Measurements from ENCODE around the gene UNC13C. TPM values are rescaled to one million over a fixed set of nuclear protein-coding genes. Genes with fewer than 3 reads are reported as not detected.
"Not testable (repeated sequence)": the region's sequence is repeated elsewhere in the genome, so short reads cannot be mapped to it uniquely, and the experiment has no call there.

Gene UNC13C
- total RNA-seq, 1 experiment from 2014 or later, result 0.05 TPM

DNA sequence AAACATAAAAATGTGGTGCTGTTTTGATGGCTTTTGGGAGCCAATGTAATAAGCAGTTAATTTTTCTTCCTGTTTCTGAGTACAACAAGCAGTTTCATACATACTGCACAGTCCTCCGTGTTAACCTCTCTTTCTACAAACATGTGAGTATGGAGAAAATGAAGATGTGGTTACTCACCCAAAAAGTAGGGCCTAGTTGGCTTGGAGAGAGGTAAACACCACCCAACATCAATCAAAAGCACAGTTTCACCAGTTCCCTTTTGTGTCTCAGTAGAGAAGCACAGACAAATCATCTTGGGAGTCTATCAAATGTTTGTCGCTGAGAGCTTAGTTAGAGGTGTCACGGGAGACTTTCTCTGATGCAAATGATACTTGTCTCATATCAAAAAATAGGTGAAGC lies 320.2 kb downstream of the UNC13C start:
- no peak for DNase-seq (ENCODE audit: low read depth)

DNA sequence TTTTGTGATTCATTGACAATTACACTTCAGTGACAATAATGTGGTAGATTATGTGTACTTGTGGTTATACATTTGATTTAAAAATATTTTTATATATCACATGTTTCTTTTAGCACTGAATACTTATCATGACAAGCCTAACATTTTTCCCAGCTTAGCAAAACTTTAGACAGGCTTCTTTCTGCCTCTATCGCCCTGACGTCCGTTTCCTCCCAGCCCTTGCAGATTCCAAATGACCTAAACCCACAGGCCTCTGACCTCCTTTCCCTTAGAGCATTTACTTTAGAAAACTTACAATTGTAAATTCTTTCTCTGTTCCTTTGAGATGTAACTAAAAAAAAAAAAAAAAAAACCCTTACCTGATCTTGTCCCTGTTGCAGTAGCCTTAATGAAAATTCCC lies 326.1 kb downstream of the UNC13C start:
- DNase-seq (ENCODE audit: low read depth), result peak; percentile 4

DNA sequence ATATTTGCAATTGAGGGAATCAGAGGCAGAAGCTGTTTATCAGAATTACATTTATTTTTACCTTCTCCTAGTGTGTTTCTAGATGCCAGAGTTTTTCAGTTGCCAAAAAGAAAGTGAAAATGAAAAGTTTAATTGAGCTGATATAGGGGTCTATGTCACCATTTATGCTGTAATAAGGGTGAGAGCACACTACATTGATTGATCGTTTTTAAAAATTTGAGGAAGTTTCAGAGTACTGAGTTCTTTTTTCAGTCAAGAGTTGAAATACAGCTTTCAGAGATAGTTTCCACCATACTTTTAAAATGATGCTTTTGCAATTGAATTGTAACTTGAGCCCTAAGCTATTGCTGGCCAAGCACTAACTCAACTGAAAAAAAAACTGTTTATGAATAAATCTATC lies 326.9 kb downstream of the UNC13C start:
- no peak for DNase-seq (ENCODE audit: low read depth)

DNA sequence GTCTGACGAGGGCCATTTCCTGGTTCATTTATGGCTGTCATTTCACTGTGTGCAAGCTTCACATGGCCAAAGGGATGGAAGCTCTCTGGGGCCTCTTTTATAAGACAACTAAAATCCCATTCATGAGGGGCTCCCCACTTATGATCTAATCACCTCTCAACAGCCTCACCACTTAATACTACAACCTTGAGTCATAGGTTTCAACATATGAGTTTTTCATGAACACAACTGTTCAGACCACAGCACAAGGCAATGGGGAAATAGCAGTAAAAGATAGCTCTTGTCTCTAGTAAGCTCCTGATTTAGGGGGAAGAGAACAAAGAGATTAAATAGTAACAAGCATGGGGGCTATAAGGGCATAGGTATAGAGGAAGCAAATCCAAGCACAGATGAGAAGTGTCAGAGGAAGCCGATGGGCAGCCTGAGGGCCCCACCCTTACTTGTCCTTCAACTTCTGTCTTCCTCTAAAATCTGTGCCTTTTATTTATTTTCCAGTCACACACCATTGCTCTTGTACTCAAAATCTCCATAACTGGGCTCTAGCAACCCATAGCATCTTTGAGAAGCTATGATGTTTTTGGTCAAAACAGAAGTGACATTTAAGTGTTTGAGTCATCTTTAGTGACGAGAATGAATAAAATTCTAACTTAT lies 329.1 kb downstream of the UNC13C start:
- no peak for DNase-seq (ENCODE audit: low read depth)

DNA sequence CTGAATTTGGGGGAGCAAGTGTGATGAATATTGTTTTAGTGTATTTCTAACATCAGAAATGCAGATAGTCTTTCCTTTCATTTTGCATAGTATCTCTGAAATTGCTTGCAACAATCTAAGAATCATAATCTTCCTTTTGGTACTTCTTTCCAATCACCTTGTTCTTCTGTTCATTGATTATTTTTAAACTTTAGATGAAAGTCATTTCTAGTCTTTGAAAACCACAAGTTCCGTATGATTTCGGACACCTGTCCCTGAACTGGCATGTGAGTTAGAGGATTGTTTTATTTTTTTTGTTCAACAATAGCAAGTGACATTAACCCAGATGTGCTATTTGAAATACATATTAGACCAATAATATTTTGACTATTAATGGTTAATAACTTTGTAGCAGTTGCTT lies 329.7 kb downstream of the UNC13C start:
- DNase-seq (ENCODE audit: low read depth), result no peak

DNA sequence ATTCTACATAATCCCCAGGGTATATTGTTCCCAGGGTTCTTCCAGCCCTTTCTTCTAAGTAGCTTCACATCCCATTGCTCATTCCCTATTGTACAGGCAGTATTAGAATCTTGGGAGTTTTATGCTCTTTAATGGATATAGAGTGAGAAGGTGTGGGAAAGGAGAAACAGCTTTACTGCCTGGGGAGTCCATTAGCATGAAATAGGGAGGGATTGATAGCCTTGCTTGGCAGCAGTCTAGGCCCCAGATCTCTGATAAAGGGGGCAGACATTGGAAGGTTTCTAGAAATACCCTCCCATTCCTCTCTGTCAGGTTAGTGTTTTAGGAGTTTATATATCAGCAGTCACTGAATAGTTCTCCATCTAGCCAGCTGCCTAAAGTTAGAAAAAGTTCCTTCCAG lies 334.3 kb downstream of the UNC13C start:
- no peak for DNase-seq (ENCODE audit: low read depth)

DNA sequence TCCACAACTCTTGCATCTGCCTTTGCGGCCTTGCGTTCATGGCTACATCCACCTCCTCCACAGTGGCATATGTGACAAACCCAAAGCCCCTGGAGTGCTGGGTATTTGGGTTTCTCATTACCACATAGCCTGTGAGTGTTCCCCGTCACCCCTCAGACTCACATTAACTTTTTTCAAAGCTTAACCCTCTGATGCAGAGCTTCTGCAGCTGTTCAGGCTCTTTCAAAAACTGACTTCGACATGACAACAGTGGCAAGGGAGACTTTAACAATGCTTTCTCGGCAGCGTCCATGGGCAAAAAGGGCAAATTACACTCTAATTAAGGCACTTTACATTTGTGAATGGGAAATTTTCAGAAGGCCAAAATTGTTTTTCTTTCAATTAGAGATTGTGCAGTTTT lies 343.2 kb downstream of the UNC13C start:
- DNase-seq (ENCODE audit: low read depth), result no peak

DNA sequence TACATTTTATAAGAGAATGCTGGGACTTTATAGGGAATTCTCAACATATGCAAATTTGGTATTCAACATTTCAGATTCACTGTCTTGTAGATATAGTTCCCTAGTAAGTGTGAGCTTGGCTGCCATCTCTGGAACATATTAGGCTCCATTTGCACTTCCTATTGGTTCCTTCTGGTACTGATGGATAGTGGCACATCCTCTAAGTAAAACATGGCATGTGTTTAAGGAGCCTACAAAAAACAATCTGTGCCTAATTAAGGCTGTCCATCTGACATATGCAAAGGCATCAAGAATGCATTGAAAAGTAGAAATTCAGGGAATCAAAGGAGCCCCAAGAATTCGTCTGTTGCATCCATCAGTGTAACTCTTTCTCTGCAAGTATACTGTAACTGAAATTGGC lies 344.1 kb downstream of the UNC13C start:
- DNase-seq (ENCODE audit: low read depth), result no peak

DNA sequence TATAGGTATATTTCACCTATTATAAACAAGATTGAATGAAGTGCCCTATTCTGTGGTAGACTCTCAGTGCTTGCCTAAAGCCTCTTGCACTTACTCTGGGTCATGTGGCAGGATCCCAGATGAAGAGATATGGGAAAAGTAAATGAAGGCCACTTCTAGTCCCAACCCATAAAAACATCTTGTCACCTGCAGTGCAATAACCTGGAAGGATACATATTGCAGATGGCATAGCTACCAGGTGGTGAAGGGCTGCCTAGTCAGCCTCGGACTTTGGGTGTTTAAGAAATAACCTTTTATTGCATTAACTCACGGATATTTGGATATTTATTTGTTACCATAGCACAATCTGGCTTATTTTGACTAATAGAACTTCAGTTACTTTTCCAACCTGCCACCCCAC lies 367.1 kb downstream of the UNC13C start:
- DNase-seq (ENCODE audit: low read depth), result no peak

DNA sequence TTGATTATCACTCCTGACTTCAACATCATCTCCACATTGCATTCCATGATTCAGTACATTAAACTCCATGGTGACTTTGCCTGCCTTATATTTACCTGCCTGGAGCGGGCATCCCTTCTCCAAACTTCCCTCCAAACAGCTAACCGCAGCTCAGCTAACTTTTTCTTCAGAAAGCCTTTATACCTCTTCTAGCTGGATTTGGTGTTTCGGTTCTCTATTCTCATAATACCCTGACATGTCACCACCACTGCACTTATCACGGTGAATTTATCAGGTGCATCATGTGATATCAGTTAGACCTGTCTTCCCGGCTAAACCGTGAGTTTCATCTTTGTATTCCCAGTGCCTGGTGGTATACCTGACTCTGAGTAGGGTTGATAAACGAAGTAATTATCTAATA lies 367.6 kb downstream of the UNC13C start:
- no peak for DNase-seq (ENCODE audit: low read depth)

DNA sequence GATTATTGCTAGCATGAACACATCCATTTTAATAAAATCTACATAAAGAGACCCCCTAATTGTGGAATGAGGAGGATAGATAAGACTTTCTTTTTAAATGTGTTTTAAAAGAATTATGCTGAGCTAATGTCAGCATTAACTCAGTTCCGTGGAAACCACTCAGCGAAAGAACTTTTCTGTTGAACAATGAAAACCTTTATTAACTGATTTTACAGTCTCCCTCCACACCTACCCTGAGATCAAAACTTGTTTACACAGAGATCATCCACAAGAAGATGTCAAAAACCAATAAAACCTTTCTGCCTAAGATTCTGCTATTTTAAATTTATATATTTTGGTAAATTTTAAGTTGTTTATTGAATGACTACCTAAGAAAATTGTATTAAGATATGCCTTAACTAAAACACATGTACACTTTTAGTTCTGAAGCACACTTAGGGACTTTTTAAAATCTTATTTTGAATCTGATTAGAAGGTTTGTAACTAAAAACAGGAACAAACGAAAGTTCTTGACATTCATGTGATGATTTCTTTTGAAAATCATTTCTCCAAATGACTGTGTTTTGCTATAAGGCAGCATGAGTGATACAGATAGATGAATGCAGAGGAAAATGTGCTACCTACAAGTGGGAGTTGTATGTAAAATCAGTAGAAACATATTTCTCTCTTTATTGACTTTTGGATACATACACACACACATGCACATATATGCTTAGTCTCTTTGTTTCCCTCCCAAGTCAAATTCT lies 369.0 kb downstream of the UNC13C start:
- no peak for DNase-seq (ENCODE audit: low read depth)

DNA sequence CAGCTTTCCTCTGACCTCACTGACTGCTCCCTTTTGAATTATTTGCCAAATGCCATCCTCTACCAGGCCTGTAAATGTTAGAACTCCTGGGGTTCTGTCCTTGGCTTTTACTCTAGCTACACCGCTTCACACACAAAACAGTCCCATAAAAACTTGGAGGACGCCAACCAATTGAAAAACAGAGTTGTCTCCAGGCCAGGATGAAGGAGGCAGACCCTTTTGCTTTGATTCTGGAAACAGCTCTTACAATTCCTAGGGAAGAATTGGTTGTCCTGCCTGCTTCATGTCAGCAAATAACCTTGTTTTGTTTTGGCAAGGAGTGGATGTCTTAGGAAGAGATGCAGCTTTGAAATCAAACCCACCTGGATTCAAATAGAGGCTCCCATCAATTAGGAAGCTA lies 375.5 kb downstream of the UNC13C start:
- no peak for DNase-seq (ENCODE audit: low read depth)

DNA sequence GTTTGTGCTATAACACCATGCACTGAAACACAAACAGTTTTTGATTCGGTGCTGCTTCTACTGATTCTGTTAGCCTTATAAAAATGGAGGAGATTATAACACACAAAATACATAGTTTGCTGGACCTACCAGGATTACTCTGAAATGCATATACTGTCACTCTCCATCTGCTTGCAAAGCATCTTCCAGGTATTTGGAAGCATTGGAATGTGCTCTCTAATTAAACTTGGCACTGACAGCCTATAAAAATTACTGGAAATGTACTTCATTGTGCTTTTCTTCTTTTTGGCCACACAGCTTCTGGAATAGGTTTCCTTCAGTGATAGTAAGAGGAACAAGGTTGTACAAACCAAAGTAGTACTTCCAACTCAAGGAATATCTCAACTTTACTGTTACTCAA lies 376.1 kb downstream of the UNC13C start:
- no peak for DNase-seq (ENCODE audit: low read depth)

DNA sequence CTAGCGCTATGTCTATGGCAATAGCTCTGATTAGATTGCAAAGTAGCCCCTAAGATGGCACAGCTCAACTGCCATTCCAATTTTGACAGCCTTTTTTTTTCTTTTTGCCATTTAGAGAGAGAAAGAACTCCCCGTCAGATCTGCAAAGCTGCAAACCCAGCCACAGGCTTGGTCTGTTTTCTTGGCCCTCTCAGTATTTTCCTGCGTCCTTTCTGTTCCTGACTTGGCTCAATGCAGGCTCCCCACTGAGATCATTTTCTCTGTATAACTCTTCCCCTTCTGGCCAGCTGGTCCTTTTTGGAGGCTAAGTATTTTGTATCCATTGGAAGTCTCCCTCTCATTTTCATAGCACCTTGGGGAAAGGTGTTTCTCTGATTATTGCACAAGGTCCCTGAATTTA lies 386.7 kb downstream of the UNC13C start:
- DNase-seq (ENCODE audit: low read depth), result no peak

DNA sequence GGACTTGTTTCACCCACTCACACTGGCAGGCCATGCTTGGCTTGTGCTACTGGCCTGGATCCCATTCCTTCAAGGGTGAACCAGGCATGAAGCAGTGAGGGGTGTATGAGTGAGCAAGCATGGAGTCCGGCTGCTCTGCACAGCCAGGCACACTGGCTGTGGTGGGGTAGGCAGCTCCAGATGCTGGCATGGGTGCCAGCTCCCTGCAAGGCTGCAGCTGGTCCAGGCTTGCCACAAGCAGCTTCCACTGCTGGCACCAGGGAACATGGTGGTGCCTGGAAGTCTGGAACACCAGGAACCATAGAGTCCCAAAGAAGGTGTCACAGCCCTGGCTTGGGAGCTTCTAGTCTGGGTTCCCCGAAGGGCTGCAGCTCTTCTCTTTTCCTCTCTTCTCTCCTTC lies 395.1 kb downstream of the UNC13C start:
- no peak for DNase-seq (ENCODE audit: low read depth)

DNA sequence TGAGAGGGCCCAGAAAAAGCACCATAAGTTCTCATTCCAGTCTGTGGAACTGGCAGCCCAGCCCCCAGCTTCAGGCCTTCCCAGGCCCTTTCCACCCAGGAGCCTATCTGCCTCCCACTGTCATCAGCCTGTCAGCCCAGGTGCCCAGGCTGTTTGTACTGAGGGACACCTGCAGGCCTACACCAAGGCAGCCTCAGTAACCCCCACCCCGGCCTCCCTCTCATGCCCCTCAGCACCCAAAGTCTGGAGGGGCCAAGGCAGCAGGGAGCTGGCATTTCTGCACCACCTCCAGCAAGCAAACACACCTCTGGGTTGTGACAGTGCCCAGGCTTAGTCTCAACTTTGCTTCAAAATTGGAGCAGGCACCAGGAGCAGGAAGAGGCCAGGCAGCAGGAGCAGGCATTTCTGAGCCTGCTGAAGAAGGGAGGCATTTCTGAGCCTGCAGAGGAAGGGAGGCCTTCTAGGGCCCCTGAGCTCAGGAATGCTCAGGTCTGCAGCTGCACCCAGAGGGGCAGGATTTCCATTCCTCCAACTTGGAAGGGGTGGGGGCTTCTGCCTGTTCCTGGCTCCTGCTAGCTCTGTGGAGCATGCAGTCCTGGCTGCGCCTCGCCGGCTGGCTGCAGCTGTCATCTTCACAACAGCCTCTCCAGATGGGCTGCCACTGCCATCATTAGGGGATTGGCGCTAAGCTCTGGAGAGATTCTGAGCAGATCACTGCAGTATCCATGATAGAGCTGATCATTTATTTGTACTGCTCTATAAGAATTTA lies 396.1 kb downstream of the UNC13C start:
- DNase-seq (ENCODE audit: low read depth), result no peak

DNA sequence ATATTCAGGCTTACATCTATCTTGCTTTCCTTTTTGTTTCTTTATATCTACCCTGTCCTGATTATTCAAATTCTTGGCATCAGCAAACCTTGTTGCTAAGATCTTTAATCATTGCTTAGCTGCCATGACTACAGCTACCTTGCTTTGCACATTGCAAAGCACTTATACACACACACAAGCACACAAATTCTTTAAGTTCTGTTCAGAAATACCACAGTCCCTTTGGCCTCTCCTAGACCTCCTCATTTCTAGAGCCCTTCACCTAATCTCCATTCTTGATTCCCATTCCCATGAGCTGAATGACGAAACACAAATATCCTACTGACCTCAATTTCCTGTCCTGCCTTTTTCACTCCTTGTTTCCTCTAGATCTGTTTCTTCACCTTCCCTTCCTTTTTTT lies 409.6 kb downstream of the UNC13C start:
- DNase-seq (ENCODE audit: low read depth), result no peak

DNA sequence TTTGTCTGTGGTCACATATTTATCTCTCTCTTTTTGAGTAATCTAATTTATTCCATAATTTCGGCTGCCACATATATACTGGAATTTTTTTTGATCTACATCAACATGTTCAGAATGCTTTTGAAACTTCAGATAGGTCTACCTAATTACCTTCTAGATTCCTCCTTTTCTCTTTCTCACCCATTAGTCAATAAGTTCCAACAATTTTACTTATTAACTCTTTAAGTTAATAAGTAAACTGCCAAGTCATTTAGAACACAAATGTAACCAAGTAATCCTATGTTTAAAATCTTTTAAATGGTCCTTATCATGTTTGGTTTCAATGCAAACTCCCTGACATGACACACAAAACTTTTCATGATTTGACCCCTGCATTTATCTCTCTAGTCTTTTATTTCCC lies 410.5 kb downstream of the UNC13C start:
- no peak for DNase-seq (ENCODE audit: low read depth)

DNA sequence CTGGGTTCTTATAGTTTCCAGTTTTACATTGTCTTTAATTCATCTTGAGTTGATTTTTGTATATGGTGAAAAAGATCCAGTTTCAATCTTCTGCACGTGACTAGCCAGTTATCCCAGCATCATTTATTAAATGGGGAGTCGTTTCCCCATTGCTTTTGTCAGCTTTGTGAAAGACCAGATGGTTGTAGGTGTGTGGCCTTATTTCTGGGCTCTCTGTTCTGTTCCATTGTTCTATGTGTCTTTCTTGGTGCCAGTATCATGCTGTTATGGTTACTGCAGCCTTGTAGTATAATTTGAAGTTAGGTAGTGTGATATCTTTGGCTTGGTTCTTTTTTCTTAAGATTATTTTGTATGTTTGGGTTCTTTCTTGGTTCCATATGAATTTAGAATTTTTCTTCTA lies 432.2 kb downstream of the UNC13C start:
- no peak for DNase-seq (ENCODE audit: low read depth)

DNA sequence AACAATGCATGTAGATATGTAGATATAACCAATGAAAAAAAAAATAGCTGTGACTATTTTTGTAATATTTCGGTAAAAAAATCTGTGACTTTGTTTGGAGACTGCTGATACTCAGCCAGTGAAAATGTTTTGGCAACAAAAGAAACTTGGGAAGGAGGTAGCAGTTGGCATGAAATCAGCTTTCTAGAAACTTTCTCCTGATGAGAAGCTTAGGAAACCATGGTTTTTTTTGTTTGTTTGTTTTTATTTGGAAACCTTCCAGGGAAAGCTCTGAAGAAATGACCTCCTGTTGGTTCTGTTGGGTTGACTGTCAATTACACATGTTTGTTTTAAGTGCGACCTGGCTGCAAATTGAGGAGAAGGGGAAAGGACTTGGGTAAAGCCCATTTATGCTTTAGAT lies 445.9 kb downstream of the UNC13C start:
- no peak for DNase-seq (ENCODE audit: low read depth)

DNA sequence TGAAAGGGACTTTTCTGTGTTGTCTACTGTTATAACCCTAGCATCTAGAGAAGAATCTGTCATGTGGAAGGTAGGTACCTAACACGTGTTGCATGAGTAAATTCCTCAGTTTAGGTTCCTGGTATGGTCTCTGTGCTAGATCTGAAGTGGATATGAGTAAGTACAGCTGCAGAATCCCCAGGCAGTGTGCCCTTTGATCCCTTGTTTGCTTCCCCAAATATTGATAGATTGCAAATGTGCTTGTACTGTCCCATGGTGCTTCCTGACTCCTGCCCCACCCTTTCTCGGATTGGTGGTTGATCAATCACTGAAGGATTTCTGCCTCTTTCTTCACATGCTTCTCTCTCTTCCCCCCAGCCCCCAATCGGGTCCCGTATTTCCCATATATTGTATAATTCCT lies 450.4 kb downstream of the UNC13C start:
- no peak for DNase-seq (ENCODE audit: low read depth)

DNA sequence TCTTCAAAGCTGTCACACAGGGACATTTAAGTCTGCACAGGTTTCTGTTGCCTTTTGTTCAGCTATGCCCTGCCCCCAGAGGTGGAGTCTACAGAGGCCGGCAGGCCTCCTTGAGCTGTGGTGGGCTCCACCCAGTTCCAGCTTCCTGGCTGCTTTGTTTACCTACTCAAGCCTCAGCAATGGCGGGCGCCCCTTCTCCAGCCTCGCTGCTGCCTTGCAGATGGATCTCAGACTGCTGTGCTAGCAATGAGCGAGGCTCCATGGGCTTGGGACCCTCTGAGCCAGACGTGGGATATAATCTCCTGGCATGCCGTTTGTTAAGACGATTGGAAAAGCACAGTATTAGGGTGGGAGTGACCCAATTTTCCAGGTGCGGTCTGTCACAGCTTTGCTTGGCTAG lies 472.0 kb downstream of the UNC13C start:
- not testable (repeated sequence) for DNase-seq (ENCODE audit: low read depth)

DNA sequence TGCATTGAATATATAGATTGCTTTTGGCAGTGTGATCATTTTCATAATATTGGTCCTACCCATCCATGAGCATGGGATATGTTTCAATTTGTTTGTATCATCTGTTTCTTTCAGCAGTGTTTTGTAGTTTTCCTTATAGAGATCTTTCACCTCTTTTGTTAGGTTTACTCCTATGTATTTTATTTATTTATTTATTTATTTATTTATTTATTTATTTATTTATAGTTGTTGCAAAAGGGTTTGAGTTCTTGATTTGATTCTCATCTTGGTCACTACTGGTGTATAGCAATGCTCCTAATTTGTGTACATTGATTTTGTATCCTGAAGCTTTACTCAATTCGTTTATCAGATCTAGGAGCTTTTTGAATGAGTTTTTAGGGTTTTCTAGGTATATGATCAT lies 478.2 kb downstream of the UNC13C start:
- no peak for DNase-seq (ENCODE audit: low read depth)

All from M059J (cell line).